H9 (cell line): ENCODE results near the gene PPIL6. TPM values are rescaled to one million over a fixed set of nuclear protein-coding genes. Genes with fewer than 3 reads are reported as not detected.

Source experiments
- DNase-seq: peaks from one replicate; pipeline ENCODE4 v3.0.0-alpha.2; 2017
- H2AFZ ChIP-seq: one replicate; pipeline ENCODE4 v1.6.1; 2013; ENCODE audit warnings: mild to moderate bottlenecking, low read length, control low read depth, moderate library complexity
- H2AK5ac ChIP-seq: 2 replicates; pipeline ENCODE4 v1.6.1; 2013; ENCODE audit warnings: low read length, control low read depth, mixed read lengths; ENCODE audit not compliant: insufficient read length
- H2BK120ac ChIP-seq: one replicate; pipeline ENCODE4 v1.6.1; 2013; ENCODE audit warnings: low read depth, mild to moderate bottlenecking, low read length, control low read depth, inconsistent platforms; ENCODE audit not compliant: poor library complexity, severe bottlenecking
- H2BK12ac ChIP-seq: 2 replicates; pipeline ENCODE4 v1.6.1; 2013; ENCODE audit warnings: low read length, control low read depth, mixed read lengths, low read depth; ENCODE audit not compliant: insufficient read length
- H2BK15ac ChIP-seq: 2 replicates; pipeline ENCODE4 v1.6.1; 2013; ENCODE audit warnings: low read depth, low read length, control low read depth
- H2BK20ac ChIP-seq: one replicate; pipeline ENCODE4 v1.6.1; 2013; ENCODE audit warnings: low read depth, mild to moderate bottlenecking, low read length, control low read depth, inconsistent platforms; ENCODE audit not compliant: poor library complexity, severe bottlenecking
- H2BK5ac ChIP-seq: 2 replicates; pipeline ENCODE4 v1.6.1; 2013; ENCODE audit warnings: low read length, control low read depth, mixed read lengths; ENCODE audit not compliant: insufficient read length
- H3K14ac ChIP-seq: 2 replicates; pipeline ENCODE4 v1.6.1; 2013; ENCODE audit warnings: low read length, control low read depth; ENCODE audit not compliant: insufficient read depth
- H3K18ac ChIP-seq: 2 replicates; pipeline ENCODE4 v1.6.1; 2013; ENCODE audit warnings: low read depth, mild to moderate bottlenecking, mixed read lengths, low read length, control low read depth; ENCODE audit not compliant: insufficient read length
- H3K23ac ChIP-seq: 2 replicates; pipeline ENCODE4 v1.6.1; 2013; ENCODE audit warnings: low read length, control low read depth, mixed read lengths, low read depth; ENCODE audit not compliant: insufficient read length
- H3K23me2 ChIP-seq: 2 replicates; pipeline ENCODE4 v1.6.1; 2013; ENCODE audit warnings: low read depth, mild to moderate bottlenecking, mixed read lengths, low read length, control low read depth; ENCODE audit not compliant: insufficient read length, poor library complexity, severe bottlenecking
- H3K27ac ChIP-seq: 2 replicates; pipeline ENCODE4 v1.5.1; 2013; ENCODE audit warnings: low read length, control low read depth, mixed read lengths, low read depth; ENCODE audit not compliant: insufficient read length
- H3K27me3 ChIP-seq: 2 replicates; pipeline ENCODE4 v1.6.1; 2013; ENCODE audit warnings: low read length, control low read depth, inconsistent platforms; ENCODE audit not compliant: insufficient read depth
- H3K4ac ChIP-seq: 2 replicates; pipeline ENCODE4 v1.6.1; 2013; ENCODE audit warnings: low read depth, mild to moderate bottlenecking, control low read depth, inconsistent platforms, low read length, moderate library complexity
- H3K4me1 ChIP-seq: 2 replicates; pipeline ENCODE4 v1.6.1; 2013; ENCODE audit warnings: low read length, control low read depth, inconsistent platforms; ENCODE audit not compliant: insufficient read depth
- H3K4me2 ChIP-seq: 2 replicates; pipeline ENCODE4 v1.6.1; 2013; ENCODE audit warnings: low read length, control low read depth, mixed read lengths; ENCODE audit not compliant: insufficient read length, insufficient read depth
- H3K56ac ChIP-seq: 2 replicates; pipeline ENCODE4 v1.6.1; 2013; ENCODE audit warnings: low read depth, mild to moderate bottlenecking, mixed read lengths, low read length, control low read depth; ENCODE audit not compliant: insufficient read length
- H3K79me1 ChIP-seq: 2 replicates; pipeline ENCODE4 v1.6.1; 2013; ENCODE audit warnings: low read depth, mild to moderate bottlenecking, moderate library complexity, low read length, control low read depth, inconsistent platforms; ENCODE audit not compliant: insufficient read depth, poor library complexity, severe bottlenecking
- H3K79me2 ChIP-seq: 2 replicates; pipeline ENCODE4 v1.6.1; 2013; ENCODE audit warnings: low read length, control low read depth, inconsistent platforms; ENCODE audit not compliant: insufficient read depth
- H3K9ac ChIP-seq: 2 replicates; pipeline ENCODE4 v1.6.1; 2013; ENCODE audit warnings: low read length, control low read depth, mixed read lengths; ENCODE audit not compliant: insufficient read length; ENCODE audit errors: extremely low read depth
- H3K9me3 ChIP-seq: one replicate; pipeline ENCODE4 v1.6.1; 2013; ENCODE audit warnings: low read depth, low read length, inconsistent platforms; ENCODE audit not compliant: control insufficient read depth
- H3T11ph ChIP-seq: one replicate; pipeline ENCODE4 v1.6.1; 2013; ENCODE audit warnings: mild to moderate bottlenecking, low read length, control low read depth, inconsistent platforms
- H4K20me1 ChIP-seq: one replicate; pipeline ENCODE4 v1.6.1; 2013; ENCODE audit not compliant: control insufficient read depth, insufficient read length, insufficient read depth
- H4K5ac ChIP-seq: 2 replicates; pipeline ENCODE4 v1.6.1; 2013; ENCODE audit warnings: low read depth, mild to moderate bottlenecking, mixed read lengths, low read length, control low read depth; ENCODE audit not compliant: insufficient read length
- H4K8ac ChIP-seq: replicated peaks from 2 replicates; pipeline ENCODE4 v1.6.1; 2013; ENCODE audit warnings: low read length, control low read depth, mixed read lengths, low read depth; ENCODE audit not compliant: insufficient read length
- H4K91ac ChIP-seq: 2 replicates; pipeline ENCODE4 v1.6.1; 2013; ENCODE audit warnings: low read depth, mild to moderate bottlenecking, moderate library complexity, mixed read lengths, low read length, control low read depth; ENCODE audit not compliant: insufficient read length
- H3K27ac Mint-ChIP-seq, 3 experiments: 2 replicates in 2 of 3; 3 replicates in 1 of 3; pipeline ENCODE4 v1.8.0; 2020 to 2021; ENCODE audit warnings: mixed read lengths in 3 of 3, mild to moderate bottlenecking in 1 of 3, moderate library complexity in 1 of 3
- H3K27me3 Mint-ChIP-seq: 2 replicates; pipeline ENCODE4 v1.8.0; 2021; ENCODE audit warnings: low read depth, mild to moderate bottlenecking, moderate library complexity, mixed read lengths
- H3K36me3 Mint-ChIP-seq, 3 experiments: 2 replicates in 2 of 3; 3 replicates in 1 of 3; pipeline ENCODE4 v1.8.0; 2020 to 2021; ENCODE audit warnings: low read depth in 3 of 3, mixed read lengths in 3 of 3; ENCODE audit not compliant: insufficient read depth in 1 of 3
- H3K4me1 Mint-ChIP-seq, 2 experiments: 2 replicates each; pipeline ENCODE4 v1.8.0; 2020; ENCODE audit warnings: mixed read lengths in 2 of 2
- H3K4me3 Mint-ChIP-seq, 2 experiments: 2 replicates in 1 of 2; 3 replicates in 1 of 2; pipeline ENCODE4 v1.8.0; 2020 to 2021; ENCODE audit warnings: mild to moderate bottlenecking in 2 of 2, mixed read lengths in 2 of 2, moderate library complexity in 1 of 2
- H3K9me3 Mint-ChIP-seq, 2 experiments: 2 replicates in 1 of 2; 3 replicates in 1 of 2; pipeline ENCODE4 v1.8.0; 2020; ENCODE audit warnings: mild to moderate bottlenecking in 2 of 2, mixed read lengths in 2 of 2, moderate library complexity in 1 of 2
- CTCF ChIP-seq: fragments of 200-600 bp; sonication (generic); conservative IDR thresholded peaks from 3 replicates; pipeline ENCODE4 v1.8.0; 2021; ENCODE audit warnings: antibody characterized with exemption, mild to moderate bottlenecking
- WGBS: extraction: QIAGEN DNeasy Blood & Tissue Kit; methylation state at CpG from one replicate; pipeline ENCODE4 v1.1.7; 2013; ENCODE audit warnings: missing lambda C conversion rate, low lambda C conversion rate, mixed read lengths; ENCODE audit not compliant: insufficient read length; ENCODE audit errors: extremely low coverage; 5-methylcytosine and 5-hydroxymethylcytosine counted together
- total RNA-seq: library from RNA; stranded (reverse); gene quantifications from 2 replicates; pipeline ENCODE4 v1.2.1, GENCODE V29; 2021

Gene PPIL6
- total RNA-seq, 1 experiment from 2014 or later: 1.0 TPM

- H3K14ac ChIP-seq: no peak overlapping the region
- no peak overlapping the region for H2BK20ac ChIP-seq
- H3K4me2 ChIP-seq: no peak overlapping the region
- H4K5ac ChIP-seq: no peak overlapping the region
- Mint-ChIP-seq H3K27ac (no peak overlapping the region; a peak in 2 of 7 replicates), H3K9me3 (no peaks in the 10 kb centered on the region), H3K4me1 (peaks cover 2 to 12% of the 10 kb centered on the region in 2 experiments; a peak in 2 of 4 replicates), H3K27me3 (no peaks in the 10 kb centered on the region), H3K36me3 (peaks cover 54 to 99% (median 98%) of the 10 kb centered on the region in 3 experiments), H3K4me3 (no peak overlapping the region)
- no peak overlapping the region for H3K4ac ChIP-seq
- no peaks in the 10 kb centered on the region for H3K79me2 ChIP-seq
- no CpG with 5 or more reads among the region's 5 CpGs for WGBS
- no peaks in the 10 kb centered on the region for H3K27me3 ChIP-seq
- no peak overlapping the region for H4K8ac ChIP-seq
- H3K27ac ChIP-seq: no peak overlapping the region
- H3K9me3 ChIP-seq: no peaks in the 10 kb centered on the region
- no peak overlapping the region for H3K9ac ChIP-seq
- no peaks in the 10 kb centered on the region for H3K4me1 ChIP-seq
- TF ChIP-seq CTCF: no peak
- no peak overlapping the region for H2BK120ac ChIP-seq
- H2BK12ac ChIP-seq: no peak overlapping the region
- H3T11ph ChIP-seq: no peak overlapping the region
- no peak overlapping the region for H4K91ac ChIP-seq
- no peak for DNase-seq
- H2AFZ ChIP-seq: no peak overlapping the region
- H2AK5ac ChIP-seq: no peak overlapping the region
- H3K79me1 ChIP-seq: no peaks in the 10 kb centered on the region
- no peak overlapping the region for H3K23ac ChIP-seq
- no peak overlapping the region for H2BK15ac ChIP-seq
- no peak overlapping the region for H3K18ac ChIP-seq
- H3K23me2 ChIP-seq: no peaks in the 10 kb centered on the region
- no peak overlapping the region for H3K56ac ChIP-seq
- no peak overlapping the region for H2BK5ac ChIP-seq
- no peaks in the 10 kb centered on the region for H4K20me1 ChIP-seq
Observed at GRCh38 chr6:109471105-109471810, 30.8 kb upstream of the PPIL6 start.
